Measurements from ENCODE around the gene ADGRG6.
A peak's percentile ranks its signal among the peaks of the same experiment; 100 is the strongest.
"Not testable (repeated sequence)": the region's sequence is repeated elsewhere in the genome, so short reads cannot be mapped to it uniquely, and the experiment has no call there.

Gene ADGRG6

DNA sequence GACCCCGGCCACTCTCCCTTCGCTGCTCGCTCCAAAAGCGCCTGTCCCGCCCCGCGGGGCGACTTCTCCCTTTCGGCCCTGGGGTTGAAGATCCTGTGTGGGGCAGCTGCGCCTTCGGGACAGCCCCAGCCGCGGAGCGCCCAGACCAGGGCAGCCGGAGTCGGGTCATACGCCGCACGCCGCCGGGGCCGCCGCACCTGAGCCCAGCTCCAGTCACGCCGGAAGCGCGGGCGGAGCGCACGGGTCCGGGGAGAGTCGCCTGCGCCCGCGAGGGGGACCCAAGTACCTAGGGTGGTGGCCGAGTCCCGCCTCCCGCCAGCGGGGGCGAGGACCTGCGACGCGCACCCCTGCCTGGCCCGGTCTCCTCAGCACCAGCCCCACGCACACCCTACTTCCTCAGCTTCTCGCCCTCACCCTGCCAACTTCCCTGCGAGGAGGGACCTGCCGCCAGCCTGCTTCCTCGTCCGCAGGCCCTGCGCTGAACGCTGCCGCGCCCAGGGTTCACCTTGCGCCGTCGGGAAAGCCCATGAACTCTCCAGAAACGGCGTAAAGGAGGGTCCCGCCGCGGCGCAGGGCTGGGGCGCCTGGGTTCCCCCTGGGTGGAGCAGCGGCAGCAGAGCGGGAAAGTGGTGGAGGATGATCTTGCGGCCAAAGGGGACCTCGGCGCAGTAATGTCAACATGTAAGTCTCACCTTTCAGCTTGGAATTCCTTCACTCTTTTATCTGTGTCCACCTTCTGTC is at the start of gene ADGRG6:
TSS of gene ADGRG6 (plus strand) at position 357 of the 741 bp plus-strand sequence. CDS start at position 680, 323 bp downstream.
- peak; percentile 43 for DNase-seq (ENCODE audit: low read depth)

DNA sequence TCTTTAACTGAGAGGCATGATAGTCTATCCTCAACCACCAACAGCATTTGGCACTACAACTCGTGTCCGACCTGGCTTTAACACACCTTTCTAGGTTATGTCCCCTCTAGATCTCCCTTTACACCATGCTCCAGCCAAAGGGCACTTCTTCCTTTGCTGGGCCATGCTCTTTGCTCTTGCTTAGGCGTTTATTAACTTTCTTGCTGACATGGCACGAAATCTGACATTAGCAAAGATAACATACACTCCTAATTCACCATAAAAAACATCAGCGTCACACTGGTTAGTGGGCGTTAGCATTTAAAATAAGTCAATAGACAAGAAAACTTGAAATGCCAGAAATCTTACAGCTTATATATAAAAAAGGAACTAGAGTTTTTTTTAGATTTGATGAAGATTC is 47.3 kb upstream of the ADGRG6 start:
- DNase-seq (ENCODE audit: low read depth) = no peak

DNA sequence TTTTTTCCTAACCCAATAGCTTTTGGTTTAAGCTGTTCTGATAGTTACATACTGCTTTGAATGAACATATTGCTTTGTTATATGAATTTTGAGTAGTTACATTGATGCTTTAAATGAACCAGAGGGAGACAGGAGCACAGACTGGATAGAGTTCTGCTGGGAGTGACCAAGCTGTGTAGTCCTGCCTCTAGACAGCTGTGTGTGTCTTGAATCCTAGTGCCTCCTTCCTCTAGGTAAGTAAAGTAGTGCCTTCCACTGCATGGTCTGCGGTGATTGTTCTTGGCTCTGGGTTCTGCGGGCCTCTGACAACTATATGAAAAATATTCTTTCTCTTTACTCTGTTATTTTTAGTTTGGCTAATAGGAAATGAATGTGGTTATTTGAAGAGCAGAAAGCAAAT is 46.0 kb upstream of the ADGRG6 start:
- DNase-seq (ENCODE audit: low read depth) = no peak

DNA sequence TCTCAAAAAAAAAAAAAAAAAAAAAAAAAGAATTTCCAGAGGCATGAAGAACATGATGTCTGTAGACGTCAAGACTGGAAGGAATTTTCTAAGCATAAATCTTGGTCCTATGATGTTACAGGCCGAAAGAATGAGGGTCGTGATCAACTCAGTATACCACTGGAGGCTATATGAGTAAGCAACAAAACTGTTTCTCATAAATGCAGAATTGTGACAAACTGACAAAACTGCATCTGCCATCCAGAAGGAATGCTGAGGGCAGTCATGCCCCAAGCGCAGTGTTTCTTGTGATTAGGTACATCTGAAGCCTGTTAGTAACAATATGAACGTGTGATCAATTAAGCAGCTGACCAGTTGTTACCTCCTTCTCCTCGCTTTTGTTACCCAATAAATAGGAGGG is 43.5 kb upstream of the ADGRG6 start:
- no peak for DNase-seq (ENCODE audit: low read depth)

DNA sequence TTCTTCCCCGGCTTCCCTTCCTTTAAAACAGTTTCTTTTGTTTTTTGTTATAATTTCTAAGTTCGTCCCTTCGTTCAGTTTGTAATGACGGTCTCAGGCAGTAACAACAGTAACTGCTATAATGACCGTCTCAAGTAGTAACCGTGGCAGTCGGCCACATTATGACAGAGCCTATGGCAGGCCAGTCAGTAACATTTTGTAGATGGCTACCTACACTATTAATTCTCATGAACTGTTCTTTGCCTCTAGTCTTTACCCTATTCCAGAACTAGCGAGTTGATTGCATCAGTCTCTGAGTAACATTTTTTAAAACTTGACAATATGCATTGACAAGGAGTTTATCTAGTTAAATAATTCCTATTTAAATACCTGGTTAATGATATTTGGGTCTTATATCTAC is 43.0 kb upstream of the ADGRG6 start:
- no peak for DNase-seq (ENCODE audit: low read depth)

DNA sequence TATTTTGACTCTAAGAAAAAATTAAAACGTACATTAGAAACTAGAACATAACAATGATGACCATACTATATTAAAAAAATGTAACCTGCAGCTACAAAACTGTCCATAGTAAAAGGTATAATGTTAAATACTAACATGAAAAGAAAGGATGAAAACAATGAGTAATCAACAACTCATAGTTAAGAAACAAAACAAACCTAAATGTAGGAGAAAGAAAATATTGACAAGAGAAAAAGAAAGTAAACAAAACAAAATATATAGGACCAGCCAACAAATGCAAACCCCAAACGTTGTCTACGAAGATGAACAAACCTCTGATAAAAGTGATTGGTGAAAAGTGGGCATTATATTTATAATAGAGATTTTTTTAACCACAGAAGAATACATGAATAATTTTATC is 41.1 kb upstream of the ADGRG6 start:
- DNase-seq (ENCODE audit: low read depth) = no peak

DNA sequence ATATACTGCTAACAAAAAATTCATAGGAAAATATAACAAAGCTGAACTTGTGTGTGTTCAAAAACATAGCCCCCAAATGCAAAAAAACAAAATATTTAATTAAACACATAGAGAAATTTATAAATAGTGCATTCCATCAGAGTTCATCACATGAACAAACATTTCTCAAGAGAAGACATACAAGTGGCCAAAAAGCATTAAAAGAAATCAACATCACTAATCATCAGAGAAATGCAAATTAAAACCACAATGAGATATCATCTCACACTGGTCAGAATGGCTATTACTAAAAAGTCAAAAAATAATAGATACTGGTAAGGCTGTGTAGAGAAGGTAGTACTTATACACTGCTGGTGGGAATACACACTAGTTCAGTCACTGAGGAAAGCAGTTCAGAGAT is 39.6 kb upstream of the ADGRG6 start:
- DNase-seq (ENCODE audit: low read depth) = no peak

DNA sequence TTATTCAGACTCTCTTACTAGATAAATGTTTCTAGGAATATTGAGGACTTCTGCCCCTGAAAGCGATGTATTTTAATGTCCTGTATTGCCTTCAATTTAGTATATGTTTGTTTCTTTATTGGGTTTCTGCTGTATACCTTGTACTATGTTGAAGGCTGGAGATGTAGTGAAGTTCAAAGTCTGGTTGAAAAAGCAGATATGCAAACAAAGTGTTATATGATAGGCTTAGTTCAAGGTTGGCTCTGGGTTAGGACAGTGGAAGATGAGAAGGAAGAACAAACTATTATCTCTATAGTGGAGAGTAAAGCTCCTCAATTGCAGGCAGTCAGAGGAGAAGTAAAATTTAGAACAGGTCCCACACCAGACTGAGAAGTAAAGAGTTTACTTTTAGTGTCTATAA is 36.3 kb upstream of the ADGRG6 start:
- no peak for DNase-seq (ENCODE audit: low read depth)

DNA sequence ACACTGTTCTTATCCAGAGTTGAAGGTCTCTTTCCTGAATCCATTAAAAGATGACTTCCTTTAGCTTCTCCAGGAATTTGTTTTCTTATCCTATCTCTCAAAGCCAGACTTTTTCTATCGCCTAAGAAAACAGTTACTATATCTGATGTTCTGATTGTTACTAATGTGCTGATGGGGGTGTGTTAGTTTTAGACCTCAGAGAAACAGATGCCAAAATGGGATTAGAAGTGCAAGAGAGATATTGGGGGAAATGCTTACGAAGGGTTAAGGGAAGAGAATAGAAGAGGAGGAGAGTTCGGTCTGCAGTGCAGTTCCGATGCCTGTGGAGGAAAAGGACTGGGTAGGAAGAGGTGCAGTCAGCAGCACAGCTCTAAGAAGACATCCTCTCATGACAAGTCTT is 35.7 kb upstream of the ADGRG6 start:
- DNase-seq (ENCODE audit: low read depth) = no peak

DNA sequence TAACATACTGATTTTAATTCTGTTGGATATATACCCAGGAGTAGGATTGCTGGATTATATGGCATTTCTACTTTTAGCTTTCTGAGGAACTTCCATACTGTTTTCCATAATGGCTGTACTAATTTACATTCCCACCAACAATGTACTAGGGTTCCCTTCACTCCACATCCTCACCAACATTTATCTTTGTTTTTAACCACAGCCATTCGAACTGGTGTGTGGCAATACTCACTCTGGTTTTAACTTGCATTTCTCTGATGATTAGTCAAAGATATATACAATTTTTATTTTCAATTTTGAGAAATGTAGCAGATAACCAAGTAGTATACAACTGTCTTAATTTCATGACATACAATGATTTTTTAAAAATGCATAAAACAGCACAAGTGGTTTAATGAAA is 30.3 kb upstream of the ADGRG6 start:
- peak; percentile 88 for DNase-seq (ENCODE audit: low read depth)

DNA sequence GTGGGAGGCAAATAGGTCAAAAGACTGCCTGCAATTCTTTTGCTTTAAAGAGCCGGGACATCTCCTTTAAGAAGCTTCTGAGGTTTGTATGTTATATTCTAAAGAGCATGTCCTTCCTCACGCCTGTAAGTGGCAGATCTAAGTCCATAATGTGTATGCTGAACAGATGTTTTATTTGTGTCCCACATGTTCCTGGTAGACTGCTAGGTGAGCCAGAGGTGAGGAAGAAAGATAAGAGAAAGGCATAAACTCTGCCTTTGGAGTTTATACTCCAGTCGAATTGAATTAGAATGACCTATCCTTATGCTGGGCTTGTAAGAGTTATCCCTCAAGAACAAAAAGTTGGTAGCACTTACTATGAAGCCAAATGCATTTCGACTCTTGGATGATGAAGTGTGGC is 27.2 kb upstream of the ADGRG6 start:
- no peak for DNase-seq (ENCODE audit: low read depth)

DNA sequence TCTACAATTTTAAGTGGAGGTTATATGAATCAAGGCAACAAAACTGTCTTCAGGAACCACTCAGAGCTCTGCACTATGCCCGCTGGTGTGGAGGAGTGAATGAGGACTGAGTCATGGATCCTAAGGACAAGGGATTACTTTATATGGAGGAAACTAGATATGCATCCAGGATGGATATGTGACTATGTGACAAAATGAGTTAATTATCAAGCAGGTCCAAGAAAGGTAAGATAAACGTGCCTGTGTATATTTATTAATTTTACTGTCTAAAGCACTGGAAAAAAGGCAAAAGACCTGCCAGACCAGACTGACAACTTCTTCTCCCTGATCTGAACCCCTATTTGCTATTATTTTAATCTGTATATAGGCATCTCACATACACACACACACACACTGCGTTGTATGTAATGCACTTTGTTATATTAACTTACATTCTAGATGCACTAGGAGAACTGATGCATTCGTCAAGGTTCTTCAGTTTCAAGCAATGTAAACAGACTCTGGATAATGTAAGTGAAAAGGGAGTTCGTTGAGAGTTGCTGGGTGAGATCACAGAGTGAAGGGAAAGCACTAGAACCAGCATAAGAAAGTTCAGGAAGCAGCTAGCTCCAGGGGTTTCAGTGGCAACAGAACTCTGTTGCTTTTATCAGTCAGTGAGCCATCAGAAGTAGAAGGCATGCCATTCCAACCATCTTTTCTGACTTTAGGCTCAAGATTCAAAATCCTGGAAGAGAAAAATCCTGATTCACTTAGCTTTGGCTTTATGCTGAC is 26.4 kb upstream of the ADGRG6 start:
- peak; percentile 69 for DNase-seq (ENCODE audit: low read depth)

DNA sequence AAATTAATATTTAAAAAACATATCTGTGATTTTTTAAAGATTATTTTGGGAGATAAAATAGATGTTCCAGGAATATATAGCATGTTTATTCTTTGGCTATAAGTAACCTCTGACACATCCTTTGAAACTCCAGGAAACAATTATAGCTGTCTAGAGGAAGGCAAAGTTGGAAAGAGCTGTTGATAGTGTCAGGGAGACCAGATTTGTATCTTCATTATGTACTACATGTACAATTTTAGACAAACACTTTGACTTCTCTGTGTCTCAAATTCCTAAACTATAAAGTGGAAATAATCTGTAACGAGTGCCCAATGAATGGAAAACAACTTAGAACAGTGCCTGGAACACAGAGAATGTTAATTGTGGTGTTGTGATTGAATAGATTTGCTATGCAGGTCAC is 25.6 kb upstream of the ADGRG6 start:
- DNase-seq (ENCODE audit: low read depth) = no peak

DNA sequence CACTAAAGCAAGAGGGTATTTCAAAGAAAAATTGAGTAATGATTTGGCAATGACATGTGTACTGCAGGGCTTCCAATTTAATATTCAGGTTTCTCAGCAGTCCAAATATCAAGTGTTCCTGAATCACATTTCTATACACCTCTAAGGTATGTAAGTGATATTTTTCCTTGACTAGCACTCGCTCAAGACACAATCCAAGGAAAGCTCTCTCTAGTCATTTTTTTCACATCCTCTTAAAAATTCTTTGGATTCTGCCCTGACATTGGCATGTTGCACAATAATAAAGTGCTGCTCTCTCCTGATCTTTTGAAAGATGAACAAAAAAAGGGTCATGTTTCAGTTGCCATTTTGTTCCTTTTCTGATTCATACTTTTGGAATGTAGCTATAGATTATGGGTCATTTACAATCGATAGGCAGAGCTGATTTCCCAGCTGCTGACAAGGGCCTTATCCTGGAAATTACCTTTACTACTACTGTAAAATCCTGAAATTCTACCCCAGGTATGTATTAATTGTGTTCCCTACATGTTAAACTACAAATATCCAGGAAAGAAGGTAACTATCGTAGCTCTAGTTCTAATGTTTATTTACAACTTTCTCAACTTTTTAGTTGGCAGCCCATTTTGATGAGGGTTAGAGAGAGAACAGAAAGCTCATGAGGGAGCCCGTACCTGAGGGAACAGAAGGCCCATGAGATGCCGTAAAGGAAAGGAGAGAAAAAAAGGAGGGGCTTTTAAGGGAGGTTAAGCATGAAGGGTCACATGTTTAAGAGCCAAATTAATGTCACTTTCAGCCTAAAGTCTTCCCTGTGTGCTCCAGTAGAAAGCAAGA is 22.2 kb upstream of the ADGRG6 start:
- DNase-seq (ENCODE audit: low read depth) = peak; percentile 62

DNA sequence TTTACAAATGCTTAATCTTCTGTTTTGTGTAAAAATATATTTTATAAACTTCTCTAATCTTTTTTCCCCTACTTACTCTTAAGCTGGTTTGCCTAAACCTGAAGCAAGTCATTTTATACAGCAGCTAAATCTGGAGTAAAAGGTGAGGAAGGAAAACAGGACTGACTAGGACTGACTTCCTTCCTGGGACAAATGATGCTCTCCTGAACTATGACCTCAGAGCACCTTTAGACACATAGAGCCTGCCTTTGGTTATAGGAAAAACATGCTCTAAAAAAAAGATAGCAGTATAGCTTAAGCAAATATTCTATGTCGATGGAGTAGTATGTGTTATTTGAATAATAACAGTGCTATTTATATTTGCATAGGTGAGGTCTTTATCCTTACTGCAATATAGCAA is 21.5 kb upstream of the ADGRG6 start:
- no peak for DNase-seq (ENCODE audit: low read depth)

DNA sequence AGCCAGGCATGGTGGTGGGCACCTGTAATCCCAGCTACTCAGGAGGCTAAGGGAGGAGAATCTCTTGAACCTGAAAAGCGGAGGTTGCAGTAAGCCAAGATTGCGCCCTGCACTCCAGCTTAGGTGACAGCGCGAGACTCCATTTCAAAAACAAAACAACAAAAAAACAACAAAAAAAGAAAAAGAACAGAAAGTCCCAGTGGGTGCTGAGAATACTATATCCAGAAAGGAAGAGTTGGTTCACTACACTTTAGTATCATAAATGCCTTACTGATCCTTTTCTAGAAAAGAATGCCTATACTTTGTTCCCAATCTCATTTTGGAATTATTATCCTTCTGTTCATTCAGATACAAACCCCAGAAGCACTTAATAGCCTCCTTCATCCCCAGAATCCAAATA is 20.9 kb upstream of the ADGRG6 start:
- DNase-seq (ENCODE audit: low read depth) = no peak

DNA sequence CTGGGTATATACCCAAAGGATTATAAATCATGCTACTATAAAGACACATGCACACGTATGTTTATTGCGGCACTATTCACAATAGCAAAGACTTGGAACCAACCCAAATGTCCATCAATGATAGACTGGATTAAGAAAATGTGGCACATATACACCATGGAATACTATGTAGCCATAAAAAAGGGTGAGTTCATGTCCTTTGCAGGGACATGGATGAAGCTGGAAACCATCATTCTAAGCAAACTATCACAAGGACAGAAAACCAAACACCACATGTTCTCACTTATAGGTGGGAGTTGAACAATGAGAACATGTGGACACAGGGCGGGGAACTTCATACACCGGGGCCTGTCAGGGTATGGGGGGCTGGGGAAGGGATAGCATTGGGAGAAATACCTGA is 18.7 kb upstream of the ADGRG6 start:
- not testable (repeated sequence) for DNase-seq (ENCODE audit: low read depth)

DNA sequence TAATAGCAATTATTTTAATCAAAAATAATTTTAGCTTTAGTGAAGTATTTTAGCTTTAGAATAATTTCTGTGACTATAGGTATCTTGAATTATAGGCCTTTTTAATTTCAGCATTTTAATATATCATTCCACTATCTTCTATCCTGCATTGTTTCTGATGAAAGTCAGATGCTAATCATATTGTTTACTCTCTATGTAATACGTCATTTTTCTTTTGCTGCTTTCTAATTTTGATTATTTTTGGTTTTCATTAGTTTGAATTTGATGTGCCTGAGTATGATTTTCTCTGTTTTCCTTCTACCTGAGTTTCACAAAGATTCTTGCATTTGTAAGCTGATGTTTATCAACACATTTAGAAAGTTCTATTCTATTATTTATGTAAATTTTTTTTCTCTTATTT is 17.4 kb upstream of the ADGRG6 start:
- no peak for DNase-seq (ENCODE audit: low read depth)

DNA sequence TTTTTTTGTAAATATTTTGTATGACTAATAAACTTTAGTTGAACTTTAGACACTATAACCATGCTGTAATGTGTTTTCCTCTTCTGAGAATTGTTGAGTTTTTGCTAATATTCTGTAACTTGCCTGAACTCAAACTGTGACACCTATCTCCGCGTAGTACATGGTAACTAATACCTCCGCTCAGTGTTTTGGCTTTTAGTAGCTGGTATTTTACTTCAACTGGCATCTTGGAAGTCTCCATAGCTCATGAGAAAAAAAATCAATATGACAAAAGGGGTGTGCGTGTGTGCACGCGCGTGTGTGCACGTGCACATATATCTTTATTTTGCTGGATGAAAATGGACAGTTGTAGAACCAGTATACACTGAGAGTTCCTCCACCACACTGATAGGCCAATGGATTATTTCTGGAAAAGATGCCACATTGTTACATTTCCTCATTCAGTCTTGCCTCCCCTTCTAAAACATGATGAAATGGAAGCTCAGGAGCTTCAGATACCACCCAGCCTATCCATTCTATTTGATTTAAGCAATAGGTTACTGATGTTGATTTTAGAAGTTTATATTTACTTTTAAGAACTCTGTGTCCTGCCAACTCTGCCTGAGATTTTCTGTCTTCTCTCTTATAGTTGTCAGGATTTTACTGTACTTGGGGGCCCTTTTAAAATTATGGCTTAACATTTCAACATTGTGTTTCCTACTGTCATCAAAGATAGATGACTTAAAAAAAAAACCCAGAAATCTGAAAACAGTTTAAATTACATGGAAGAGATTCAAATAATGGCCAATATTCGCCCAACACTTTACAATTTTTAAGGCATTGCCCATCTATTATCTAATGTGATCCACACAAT is 16.3 kb upstream of the ADGRG6 start:
- no peak for DNase-seq (ENCODE audit: low read depth)

DNA sequence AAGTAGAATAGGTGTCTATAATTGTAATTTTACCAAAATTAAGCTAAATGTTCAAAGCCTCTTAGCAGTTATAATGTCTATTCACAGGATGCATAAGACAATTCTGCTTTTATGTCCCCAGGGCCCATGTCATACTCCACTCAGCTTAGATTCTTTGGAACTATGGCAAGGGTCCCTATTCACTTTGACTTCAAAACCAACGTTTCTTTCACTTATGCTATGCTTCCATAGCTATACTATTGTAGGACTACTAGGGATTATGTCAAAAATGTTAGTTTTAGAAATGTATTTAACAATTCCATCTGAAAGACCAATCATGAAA is 15.8 kb upstream of the ADGRG6 start:
- DNase-seq (ENCODE audit: low read depth) = no peak

DNA sequence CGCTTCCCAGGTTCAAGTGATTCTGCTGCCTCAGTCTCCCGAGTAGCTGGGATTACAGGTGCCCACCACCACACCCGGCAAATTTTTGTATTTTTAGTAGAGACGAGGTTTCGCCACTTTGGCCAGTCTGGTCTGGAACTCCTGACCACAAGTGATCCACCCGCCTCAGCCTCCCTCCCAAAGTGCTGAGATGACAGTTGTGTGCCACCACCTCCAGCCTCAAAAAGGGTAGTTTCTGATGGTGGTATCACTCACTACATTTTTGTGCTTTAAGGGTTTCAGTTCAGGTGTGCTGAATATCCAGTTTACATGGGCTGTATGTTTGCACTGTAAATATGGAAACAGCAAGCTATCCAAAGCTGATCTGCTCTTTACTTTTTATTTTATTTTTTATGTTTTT is 12.1 kb upstream of the ADGRG6 start:
- no peak for DNase-seq (ENCODE audit: low read depth)

DNA sequence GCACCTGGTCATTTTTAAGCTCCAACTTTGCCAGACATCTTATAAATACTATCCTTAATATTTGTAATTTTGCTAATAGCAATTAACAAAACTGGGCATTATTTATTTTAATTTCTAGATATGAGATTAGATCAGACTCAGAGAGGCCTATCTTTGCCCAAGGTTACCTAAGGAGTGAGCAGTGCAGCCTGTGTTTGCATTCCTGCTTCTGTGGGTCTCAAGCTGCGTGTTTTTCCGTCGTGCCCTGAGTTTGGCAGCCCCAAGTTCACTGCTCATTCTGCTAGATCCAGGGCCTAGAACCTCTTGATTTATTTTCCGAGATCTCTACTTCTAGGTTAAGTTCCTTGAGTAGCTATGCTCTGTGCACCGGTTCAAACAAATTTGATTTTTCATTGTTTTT is 11.0 kb upstream of the ADGRG6 start:
- no peak for DNase-seq (ENCODE audit: low read depth)
